ENCODE measurements around the gene MGMT.

DNA sequence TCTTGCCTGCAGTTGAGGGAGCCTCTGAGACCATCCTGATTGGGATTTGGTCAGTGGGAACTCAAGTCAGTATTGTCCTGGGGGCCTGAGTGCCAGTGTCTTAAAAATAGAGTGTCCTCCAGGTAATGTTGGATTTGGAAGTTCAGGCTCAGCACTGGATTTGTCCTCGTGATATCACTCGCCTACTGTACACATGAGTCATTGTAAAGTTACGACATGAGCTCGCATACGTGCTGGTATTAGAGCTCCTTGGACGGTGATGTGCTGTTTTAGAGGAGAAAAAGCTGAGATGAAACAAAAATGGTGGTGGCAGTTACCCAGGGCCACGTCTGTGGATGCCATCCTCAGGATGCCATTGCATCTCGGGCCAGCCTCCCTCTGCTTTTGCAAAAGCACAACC is 78.2 kb downstream of the MGMT start:
- TF ChIP-seq, protein P1, sequence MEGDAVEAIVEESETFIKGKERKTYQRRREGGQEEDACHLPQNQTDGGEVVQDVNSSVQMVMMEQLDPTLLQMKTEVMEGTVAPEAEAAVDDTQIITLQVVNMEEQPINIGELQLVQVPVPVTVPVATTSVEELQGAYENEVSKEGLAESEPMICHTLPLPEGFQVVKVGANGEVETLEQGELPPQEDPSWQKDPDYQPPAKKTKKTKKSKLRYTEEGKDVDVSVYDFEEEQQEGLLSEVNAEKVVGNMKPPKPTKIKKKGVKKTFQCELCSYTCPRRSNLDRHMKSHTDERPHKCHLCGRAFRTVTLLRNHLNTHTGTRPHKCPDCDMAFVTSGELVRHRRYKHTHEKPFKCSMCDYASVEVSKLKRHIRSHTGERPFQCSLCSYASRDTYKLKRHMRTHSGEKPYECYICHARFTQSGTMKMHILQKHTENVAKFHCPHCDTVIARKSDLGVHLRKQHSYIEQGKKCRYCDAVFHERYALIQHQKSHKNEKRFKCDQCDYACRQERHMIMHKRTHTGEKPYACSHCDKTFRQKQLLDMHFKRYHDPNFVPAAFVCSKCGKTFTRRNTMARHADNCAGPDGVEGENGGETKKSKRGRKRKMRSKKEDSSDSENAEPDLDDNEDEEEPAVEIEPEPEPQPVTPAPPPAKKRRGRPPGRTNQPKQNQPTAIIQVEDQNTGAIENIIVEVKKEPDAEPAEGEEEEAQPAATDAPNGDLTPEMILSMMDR (IDR thresholded peaks at IDR 0.05; ENCODE audit: low read depth, low read length, missing input control) = no peak
- TF ChIP-seq SP1 (IDR thresholded peaks at IDR 0.05) (no peak), RXRA (IDR thresholded peaks at IDR 0.05) (no peak), TAF1 (conservative IDR thresholded peaks at IDR 0.05) (no peak), YY1 (IDR thresholded peaks at IDR 0.05) (no peak), NR2F2 (IDR thresholded peaks at IDR 0.05) (no peak), JUND (IDR thresholded peaks at IDR 0.05) (no peak), GABPA (IDR thresholded peaks at IDR 0.05 in 1 of 2, conservative IDR thresholded peaks at IDR 0.05 in 1 of 2) (no peak)
- TF ChIP-seq, protein P2, sequence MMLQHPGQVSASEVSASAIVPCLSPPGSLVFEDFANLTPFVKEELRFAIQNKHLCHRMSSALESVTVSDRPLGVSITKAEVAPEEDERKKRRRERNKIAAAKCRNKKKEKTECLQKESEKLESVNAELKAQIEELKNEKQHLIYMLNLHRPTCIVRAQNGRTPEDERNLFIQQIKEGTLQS (IDR thresholded peaks at IDR 0.05) = no peak
- TF ChIP-seq, protein P3, sequence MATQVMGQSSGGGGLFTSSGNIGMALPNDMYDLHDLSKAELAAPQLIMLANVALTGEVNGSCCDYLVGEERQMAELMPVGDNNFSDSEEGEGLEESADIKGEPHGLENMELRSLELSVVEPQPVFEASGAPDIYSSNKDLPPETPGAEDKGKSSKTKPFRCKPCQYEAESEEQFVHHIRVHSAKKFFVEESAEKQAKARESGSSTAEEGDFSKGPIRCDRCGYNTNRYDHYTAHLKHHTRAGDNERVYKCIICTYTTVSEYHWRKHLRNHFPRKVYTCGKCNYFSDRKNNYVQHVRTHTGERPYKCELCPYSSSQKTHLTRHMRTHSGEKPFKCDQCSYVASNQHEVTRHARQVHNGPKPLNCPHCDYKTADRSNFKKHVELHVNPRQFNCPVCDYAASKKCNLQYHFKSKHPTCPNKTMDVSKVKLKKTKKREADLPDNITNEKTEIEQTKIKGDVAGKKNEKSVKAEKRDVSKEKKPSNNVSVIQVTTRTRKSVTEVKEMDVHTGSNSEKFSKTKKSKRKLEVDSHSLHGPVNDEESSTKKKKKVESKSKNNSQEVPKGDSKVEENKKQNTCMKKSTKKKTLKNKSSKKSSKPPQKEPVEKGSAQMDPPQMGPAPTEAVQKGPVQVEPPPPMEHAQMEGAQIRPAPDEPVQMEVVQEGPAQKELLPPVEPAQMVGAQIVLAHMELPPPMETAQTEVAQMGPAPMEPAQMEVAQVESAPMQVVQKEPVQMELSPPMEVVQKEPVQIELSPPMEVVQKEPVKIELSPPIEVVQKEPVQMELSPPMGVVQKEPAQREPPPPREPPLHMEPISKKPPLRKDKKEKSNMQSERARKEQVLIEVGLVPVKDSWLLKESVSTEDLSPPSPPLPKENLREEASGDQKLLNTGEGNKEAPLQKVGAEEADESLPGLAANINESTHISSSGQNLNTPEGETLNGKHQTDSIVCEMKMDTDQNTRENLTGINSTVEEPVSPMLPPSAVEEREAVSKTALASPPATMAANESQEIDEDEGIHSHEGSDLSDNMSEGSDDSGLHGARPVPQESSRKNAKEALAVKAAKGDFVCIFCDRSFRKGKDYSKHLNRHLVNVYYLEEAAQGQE (IDR thresholded peaks at IDR 0.05) = no peak

Data from liver (tissue), 3 donors.